Right kidney (tissue), 1 donor: ENCODE measurements around the gene MAPK8IP3.

Source experiments
- DNase-seq: peaks from one replicate; pipeline ENCODE4 v3.0.0-alpha.2; 2016

Gene MAPK8IP3

DNA sequence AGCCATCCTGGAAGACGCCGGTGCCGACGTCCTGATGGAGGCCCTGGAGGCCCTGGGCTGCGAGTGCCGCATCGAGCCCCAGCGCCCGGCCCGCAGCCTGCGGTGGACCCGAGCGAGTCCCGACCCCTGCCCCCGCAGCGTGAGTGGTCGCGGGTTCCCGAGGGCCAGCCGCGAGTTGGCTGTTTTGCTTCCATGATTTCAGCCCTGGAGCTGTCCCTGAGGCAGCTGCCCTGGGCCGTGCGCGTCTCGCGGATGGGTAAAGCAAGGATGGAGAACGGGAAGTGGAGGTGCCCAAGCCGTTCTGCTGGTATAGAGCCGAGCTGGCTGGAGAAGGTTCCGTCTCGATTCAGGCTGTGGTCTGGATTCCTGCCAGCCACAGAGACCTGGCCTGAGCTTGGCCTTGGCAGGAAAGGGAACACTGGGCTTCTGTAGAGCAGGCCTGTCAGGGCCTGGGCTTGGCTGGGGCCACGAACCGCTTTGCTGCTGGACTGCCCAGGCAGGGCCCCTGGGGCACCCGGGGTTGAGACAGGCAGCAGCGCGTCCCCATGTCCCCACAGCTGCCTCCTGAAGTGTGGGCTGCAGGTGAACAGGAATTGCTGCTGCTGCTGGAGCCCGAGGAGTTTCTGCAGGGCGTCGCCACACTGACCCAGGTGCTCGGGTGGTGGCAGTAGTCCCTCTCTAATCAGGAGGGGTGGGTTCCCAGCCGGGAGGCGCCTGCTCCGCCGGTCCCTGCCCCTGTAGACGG, 67.9 kb downstream of the MAPK8IP3 start:
- no peak for DNase-seq

DNA sequence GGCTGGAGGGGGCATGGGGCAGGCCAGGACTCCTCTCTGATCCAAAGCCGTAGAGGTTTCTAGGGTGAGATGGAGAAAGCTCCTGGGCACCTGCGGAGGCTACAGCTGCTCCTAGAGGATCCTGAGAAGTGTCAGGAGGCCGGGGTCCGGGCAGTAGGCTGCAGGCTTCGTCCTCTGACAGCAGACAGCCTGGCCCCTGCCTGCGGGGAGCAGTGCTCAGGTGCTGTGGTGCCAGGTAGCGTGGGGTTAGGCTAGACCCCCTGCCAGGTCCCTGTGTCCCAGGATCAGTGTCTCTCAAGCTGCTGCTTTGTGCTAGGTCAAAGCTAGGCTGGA, 68.4 kb downstream of the MAPK8IP3 start:
- no peak for DNase-seq

DNA sequence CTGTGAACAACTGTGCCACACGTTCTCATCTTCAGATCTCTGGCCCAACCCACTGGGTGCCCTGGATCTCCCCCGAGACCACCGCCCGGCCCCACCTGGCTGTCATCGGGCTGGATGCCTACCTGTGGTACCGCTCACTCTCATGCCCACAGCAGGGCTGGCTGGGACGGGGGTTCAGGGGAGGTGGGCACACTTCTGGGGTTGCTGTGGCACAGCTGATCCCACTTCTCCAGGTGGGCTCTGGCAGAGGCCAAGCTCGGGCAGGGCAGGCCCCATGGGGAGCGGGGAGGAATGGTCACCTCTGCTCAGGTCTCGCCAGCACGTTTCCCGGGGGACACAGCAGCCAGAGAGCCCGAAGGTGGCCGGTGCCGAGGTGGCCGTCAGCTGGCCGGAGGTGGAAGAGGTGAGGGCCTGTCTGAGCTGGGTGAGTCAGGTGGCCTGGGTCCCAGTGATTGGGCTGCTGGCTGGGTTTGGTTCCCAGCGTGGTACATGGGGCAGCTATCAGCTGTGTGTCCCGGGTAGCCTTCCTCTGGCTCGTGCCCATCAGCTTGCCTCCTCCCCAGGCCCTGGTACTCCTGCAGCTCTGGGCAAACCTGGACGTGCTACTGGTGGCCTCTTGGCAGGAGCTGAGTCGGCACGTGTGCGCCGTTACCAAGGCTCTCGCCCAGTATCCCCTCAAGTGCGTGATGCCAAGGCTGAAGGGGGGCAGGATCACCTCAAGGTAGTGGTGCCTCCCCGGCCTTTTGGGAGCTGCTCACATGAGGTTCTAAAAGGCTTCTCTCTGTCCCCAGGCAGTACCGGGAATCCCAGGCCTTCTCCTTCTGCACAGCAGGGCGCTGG, 69.2 kb downstream of the MAPK8IP3 start:
- no peak for DNase-seq

GRCh38 chr16:1775846-1776671, 70.1 kb downstream of the MAPK8IP3 start:
- no peak for DNase-seq

- DNase-seq = no peak
Observed at GRCh38 chr16:1776672-1776955, 70.6 kb downstream of the MAPK8IP3 start.

DNA sequence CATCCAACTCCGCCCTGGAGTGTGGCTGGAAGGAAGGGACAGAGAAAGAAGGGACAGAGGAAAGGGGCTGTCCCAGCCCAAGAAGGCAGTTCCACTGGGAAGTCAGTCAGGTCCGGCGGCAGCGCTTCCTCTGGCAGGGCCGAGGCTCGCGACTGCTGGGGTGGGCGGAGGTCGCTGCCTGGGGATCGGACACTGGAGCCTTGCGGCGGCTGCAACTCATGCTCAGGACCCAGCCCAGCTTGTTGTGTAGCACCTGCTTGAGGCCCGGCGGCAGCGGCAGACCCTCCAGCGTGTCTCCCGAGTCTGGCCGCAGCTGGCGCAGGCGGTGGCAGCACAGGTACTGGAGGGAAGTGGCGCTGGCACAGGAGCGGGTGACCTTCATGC, 71.0 kb downstream of the MAPK8IP3 start:
- DNase-seq = no peak

DNA sequence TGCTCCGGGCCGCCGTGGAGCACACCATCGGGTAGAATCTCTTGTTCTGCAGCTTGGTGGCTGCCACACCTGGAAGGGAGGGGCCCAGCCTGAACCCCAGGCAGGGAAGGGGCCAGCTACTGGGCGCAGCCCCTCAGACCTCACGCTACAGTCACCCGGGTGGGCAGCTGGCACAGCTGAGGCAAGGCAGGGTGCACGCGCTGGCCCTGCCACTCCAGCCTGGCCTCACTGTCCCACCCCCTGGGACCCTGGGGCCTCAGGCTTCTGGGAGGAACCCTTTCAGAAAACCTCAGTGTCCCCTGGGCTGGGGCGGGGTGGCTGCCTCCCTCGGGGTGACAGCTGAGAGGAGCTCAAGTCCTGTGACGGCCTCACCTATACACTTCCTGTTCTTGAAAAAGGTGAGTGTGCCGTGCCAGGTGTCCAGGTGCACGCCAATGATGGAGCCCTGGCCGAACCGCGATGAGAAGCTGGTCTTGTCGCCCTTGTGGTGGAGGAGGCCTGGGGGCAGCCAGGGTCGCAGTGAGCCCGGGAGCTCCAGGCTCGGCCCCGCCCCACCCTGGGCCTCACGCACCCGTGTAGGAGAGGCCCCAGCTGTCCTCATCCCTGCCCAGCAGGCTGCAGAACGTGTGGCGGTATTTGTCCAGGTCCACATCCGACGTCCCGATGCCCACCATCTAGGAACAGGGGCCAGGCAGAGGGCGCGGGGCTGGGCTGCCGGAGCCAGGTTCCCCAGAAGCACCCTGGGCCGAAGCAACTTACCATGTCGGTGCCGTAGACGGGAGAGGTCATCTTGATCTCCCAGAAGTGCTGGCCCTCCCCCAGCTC, 71.6 kb downstream of the MAPK8IP3 start:
- no peak for DNase-seq

DNA sequence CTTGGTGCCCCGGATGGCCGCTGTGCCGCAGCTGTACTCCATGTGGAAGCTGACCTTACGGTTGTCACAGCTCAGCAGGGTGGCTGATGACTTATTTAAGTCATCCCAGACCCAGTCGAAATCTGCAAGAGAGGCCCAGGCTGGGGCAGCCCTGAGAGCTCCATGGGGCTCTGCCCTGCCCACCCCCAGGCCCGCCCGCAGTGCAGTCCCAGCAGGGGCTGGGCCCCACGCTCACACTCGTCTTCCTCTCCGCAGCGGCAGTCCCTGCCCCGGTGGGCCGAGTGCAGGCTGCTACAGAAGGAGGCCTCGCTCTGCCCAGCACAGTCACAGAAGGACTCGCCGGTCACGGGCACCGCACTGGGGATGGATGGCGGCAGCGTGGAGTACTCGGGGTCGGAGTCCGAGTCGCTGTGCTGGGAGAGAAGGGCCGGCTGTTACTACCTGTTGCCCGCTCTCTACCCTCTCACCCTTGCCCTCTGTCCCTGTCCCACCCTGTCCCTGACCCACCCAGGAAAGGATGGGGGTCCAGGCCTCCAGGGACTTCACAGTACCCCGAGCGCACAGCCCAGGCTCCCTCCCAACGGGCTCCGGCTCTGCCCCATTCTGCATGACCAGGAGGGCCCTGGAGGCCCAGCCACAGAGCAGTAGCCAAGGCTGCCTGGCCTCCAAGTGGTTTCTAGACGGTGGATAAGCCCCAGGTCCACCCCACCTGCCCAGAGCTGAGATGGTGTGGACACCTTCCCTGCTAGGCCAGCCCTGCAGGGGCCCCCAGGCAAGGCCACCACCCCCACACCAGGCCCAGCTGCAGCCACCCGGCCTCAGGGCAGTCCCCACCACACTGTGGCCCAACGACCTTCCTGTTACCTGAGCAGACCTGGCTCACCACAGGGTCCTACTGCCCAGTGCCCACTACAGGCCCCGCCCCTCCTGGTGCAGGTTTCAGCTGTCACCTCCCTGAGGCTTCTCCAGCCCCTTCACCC, 72.5 kb downstream of the MAPK8IP3 start:
- no peak for DNase-seq

DNA sequence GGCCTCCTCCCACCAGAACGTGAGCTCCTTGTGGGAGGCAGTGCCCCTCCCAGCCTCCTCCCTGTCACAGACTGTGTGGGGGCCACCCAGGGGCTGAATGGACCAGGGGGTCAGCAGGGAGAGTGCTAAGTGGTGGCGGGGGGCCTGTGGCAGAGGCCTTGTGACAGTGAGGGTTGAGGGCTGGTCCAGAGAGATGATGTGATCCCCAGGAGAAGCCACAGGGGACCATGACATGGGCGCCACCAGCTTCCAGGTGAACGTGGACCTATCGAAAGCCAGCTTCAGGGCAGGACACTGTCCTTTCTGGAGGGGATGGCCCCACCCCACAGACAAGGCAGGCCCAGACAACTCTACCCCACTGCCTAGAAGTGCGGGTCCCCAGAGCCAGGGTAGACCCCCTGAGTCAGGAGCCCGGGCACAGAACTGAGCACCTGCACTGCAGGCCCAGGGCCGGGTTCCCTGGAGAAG, 73.3 kb downstream of the MAPK8IP3 start:
- no peak for DNase-seq

DNA sequence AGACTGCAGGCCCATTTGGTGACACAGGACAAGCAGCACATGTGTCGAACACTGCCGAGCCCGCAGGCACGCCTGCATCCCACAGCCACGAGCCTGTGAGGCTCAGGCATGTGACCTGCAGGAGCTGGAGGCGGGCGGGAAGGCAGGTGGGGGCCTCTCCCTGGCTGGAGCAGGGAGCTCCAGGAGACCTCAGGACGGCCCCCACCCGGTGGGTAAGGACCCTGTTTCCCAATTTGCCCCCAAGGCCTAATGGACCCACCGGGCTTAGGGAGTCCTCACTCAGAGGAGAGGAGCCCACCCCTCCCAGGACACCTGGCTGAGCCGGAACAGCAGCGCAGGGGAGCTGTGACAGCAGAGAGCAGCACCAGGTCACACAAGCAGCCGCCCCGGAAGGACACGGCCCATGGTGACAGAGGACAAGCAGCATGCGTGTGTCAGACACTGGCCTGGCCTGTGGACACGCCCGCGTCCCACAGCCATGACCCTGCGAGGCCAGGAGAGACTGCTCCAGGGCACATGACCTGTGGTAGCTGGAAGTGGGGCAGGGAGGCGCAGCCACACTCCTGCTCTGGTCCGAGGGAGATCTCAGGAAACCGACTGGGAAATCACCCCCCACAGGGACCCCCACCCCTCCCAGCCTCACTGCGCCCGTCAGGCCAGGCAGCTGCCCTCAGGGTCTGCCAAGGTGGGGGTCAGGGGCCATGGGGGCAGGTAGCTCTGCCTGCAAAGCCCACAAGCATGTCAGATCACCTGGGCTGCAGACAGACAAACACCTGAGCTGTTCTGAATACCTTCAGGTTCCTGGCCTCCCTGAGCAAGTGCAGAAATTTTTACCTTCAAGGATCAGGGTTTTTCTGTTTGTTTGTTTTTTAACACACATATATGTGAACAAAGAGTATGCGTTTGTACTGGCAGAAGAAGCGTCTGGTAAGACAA, 74.0 kb downstream of the MAPK8IP3 start:
- no peak for DNase-seq

DNA sequence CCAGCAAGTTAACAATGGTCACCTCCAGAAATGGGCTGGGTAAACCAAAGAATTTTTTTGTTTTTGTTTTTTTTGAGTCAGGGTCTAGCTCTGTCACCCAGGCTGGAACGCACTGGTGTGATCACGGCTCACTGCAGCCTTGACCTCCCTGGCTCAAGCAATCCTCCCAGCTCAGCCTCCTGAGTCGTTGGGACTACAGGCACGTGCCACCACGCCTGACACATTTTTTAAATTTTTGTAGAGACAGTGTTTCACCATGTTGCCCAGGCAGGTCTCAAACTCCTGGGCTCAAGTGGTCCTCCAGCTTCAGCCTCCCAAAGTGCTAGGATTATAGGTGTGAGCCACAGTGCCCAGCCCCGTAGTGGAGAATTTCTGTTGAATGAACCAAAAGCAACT, 74.7 kb downstream of the MAPK8IP3 start:
- no peak for DNase-seq

GRCh38 chr16:1781254-1781653, 75.3 kb downstream of the MAPK8IP3 start:
- DNase-seq = no peak

- peak; percentile 61 for DNase-seq
Observed at GRCh38 chr16:1781758-1782407, 75.9 kb downstream of the MAPK8IP3 start.

DNA sequence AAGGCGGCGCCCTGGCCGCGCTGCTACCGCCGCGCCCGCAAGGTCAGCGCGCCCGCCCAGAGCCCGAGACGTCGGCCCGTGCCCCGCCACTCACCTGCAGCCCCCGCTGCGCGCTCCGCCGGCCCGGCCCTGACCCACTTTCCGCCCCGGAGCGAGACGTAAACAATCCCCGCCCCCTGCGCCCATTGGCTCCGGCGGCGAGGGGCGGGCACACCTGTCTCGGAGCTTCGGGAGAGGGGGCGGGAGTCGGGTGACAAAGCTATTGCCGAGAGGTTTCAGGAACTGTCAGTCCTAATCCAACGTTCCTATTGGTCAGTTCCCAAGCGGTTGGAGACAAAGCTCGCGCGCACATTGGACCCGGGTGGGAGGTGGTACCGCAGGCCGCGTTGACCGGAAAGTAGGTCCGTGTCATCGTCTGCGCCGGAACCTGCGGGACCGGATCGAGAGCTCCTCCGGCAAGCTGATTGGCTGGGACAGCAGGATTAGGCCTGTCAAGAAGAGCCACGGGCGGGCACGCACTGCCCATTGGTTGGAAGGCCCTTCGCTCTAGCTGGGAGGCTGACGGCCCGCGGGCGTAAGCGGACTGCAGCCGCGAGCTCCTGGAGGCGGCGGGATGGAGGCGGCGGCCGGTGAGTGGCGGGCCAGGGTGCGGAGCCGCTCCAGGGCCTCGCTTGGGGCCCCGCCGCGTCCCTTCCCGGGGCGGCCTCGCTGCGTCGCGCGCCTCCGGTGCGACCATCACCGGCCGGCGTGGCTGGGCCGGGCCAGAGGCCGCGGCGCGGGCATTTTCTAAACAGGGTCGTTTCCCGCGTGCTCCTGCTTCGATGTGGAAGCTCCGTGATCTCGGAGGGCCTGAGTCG, 76.6 kb downstream of the MAPK8IP3 start, which contains the start of the genes NUBP2 and SPSB3:
NUBP2 (plus strand) TSS at position 553 of the 857 bp plus-strand sequence; CDS start at position 614, 61 bp downstream.
SPSB3 (minus strand) TSS at position 164 of the 857 bp plus-strand sequence. CDS start 1,088 bp downstream, outside the sequence.
- DNase-seq = peak; percentile 81

- DNase-seq = no peak
Observed at GRCh38 chr16:1784977-1785845, 79.2 kb downstream of the MAPK8IP3 start.

DNA sequence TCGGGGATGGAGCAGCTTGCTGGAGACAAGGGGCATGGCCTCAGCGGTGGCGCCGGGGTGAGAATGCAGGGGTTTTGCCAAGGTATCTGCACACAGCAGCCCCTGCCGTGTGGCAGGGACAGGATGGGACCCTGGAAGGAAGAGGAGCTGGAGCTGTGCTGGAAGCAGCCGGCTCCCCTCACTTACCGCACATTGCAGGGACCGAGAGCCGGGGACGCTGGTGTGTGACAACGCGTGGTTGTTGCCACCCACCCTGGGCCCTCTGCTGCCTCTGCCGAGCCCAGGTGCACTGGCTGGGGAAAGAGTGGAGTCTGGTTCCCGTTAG, 79.8 kb downstream of the MAPK8IP3 start:
- DNase-seq = no peak
